ENCODE results near the gene C3orf85.

The C3orf85 gene

DNA sequence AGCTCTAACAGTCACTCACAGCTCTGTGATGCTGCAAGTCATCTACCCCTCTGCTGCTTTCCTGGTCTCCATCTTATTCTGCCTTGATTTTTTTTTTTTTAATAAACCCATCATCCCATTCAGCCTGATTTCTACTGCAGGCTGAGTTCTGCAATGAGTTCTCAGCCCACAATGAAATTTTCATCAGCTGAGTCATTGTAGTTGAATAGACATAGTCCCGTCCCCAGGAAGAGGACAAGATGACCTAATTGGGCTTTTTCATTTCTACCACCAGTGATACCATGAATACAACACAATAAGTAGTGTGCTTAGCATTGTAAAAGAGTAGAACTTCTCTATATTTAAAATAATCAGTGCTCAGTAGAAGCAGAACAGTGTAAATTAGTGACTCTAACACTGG lies 59.3 kb downstream of the C3orf85 start:
- no peak for DNase-seq
- no peak overlapping the region for H3K4me3 Mint-ChIP-seq
- peaks cover 15% of the 10 kb centered on the region for H3K9me3 Mint-ChIP-seq
- no peak overlapping the region for H3K27ac Mint-ChIP-seq
- H3K27me3 Mint-ChIP-seq (ENCODE audit: low read depth, poor library complexity) = no peaks in the 10 kb centered on the region
- TF ChIP-seq, protein P1, sequence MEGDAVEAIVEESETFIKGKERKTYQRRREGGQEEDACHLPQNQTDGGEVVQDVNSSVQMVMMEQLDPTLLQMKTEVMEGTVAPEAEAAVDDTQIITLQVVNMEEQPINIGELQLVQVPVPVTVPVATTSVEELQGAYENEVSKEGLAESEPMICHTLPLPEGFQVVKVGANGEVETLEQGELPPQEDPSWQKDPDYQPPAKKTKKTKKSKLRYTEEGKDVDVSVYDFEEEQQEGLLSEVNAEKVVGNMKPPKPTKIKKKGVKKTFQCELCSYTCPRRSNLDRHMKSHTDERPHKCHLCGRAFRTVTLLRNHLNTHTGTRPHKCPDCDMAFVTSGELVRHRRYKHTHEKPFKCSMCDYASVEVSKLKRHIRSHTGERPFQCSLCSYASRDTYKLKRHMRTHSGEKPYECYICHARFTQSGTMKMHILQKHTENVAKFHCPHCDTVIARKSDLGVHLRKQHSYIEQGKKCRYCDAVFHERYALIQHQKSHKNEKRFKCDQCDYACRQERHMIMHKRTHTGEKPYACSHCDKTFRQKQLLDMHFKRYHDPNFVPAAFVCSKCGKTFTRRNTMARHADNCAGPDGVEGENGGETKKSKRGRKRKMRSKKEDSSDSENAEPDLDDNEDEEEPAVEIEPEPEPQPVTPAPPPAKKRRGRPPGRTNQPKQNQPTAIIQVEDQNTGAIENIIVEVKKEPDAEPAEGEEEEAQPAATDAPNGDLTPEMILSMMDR (IDR thresholded peaks at IDR 0.05) = no peak
- peaks cover 5% of the 10 kb centered on the region for H3K36me3 Mint-ChIP-seq (ENCODE audit: low read depth)
- H3K4me1 Mint-ChIP-seq = peaks cover 4% of the 10 kb centered on the region

Measured in nephron progenitor cell (in vitro differentiated cells).